ENCODE results near the gene ROPN1L. TPM values are rescaled to one million over a fixed set of nuclear protein-coding genes. Genes with fewer than 3 reads are reported as not detected.

ROPN1L gene
- 1.4 and 2.5 TPM in 2 replicates for total RNA-seq

DNA sequence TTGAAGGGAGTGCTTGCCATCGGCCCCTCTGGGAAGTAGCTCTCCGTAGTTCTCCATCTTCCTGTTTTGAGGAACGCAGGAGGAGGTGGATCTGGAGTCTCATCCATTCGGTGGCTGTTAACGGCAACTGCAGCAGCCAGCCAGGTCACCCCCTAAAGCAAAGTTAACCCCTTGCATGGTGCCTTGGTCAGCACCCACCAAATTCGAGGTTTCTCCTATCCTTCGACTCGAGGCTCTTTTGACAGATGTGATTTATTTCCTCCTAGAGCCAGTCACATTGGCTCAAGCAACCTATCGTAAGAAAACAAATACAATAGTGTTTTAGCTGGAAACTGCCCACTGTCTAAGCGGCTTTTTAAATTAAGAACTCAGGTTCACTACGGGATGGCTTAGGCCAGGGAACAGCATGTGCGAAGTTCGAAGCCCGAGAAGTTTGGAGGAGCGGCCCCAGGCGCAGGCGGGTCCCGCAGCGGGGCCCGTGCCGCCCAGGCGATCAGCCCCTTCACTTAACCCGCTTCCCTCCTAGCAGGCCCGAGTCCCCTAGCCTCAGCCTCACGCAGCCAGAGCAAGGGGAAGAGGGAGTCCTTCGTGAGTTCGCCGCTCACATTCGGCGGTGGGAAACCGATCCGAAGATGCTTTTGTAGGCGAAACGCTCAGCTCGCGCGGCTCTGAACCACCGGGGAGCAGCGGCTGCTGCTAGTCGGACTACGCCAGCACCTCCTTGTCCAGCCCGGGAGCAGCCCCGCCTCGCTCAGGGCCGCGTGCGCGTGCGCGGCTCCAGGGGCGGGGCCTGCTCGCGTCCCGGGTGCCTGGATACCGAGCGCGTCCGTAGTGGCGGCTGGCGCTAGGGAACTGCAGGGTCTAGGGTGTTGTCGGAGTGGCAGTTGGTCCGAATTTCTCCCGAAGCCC lies at the start of gene ROPN1L:
Gene ROPN1L (plus strand): TSS at position 797 of the 909 bp plus-strand sequence. CDS start 289 bp downstream, outside the sequence.

Other genes starting within 250 kb of the ROPN1L start
- 13.9 and 23.7 TPM in 2 replicates for gene ATPSCKMT, start 192.0 kb upstream of the ROPN1L start, total RNA-seq
- 610 and 639 TPM in 2 replicates for gene CCT5, start 191.6 kb upstream of the ROPN1L start, total RNA-seq
- gene CMBL, start 134.0 kb upstream of the ROPN1L start, total RNA-seq: 5.9 and 6.0 TPM in 2 replicates
- 17.2 and 17.4 TPM in 2 replicates for gene MARCHF6, start 88.2 kb upstream of the ROPN1L start, total RNA-seq
- 5.3 and 6.9 TPM in 2 replicates for gene ANKRD33B, start 122.2 kb downstream of the ROPN1L start, total RNA-seq